Measurements from ENCODE around the gene GAD1. TPM values are rescaled to one million over a fixed set of nuclear protein-coding genes. Genes with fewer than 3 reads are reported as not detected.

GAD1 gene
- total and polyA plus RNA-seq, 2 of the 8 experiments (the other 6 are each of a cell fraction or from before 2014, with no cell fraction given) = 0.65 to 1.0 TPM

- Histone ChIP-seq H3K56ac (replicated peaks; ENCODE audit: insufficient read length, low read depth, low read length) (no peak overlapping the region), H3K79me1 (ENCODE audit: low read depth, low read length) (no peaks in the 10 kb centered on the region), H3K9ac (replicated peaks in 1 of 4; ENCODE audit: extremely low read depth in 1 of 4, low read depth in 3 of 4, low read length in 3 of 4) (no peak overlapping the region), H4K20me1 (replicated peaks in 1 of 2; ENCODE audit: control insufficient read depth in 1 of 2, insufficient read depth in 2 of 2, low read length in 2 of 2) (no peaks in the 10 kb centered on the region), H4K91ac (replicated peaks; ENCODE audit: insufficient read length, low read length) (no peak overlapping the region), H3K9me3 (ENCODE audit: insufficient read depth in 2 of 2, low read depth in 1 of 2, low read length in 1 of 2) (no peaks in the 10 kb centered on the region), H3K4ac (replicated peaks; ENCODE audit: insufficient read length, low read depth, low read length) (no peak overlapping the region), H3K27ac (ENCODE audit: low read depth, low read length) (no peak overlapping the region), H2BK20ac (ENCODE audit: low read length) (no peak overlapping the region), H2AK5ac (ENCODE audit: low read depth, low read length) (no peak overlapping the region), H4K5ac (ENCODE audit: insufficient read length, low read depth, low read length) (no peak overlapping the region), H3K4me3 (ENCODE audit: extremely low read depth in 1 of 4, insufficient read depth in 2 of 4, low read depth in 3 of 4, low read length in 4 of 4) (no peak overlapping the region), H3K4me2 (ENCODE audit: insufficient read depth in 1 of 2, low read depth in 2 of 2, low read length in 2 of 2) (no peak overlapping the region), H4K8ac (ENCODE audit: extremely low read depth, insufficient read depth, low read length) (no peak overlapping the region), H3K4me1 (replicated peaks in 1 of 4; ENCODE audit: control insufficient read depth in 3 of 4, insufficient read depth in 4 of 4, low read length in 3 of 4) (no peaks in the 10 kb centered on the region; a peak in 1 of 7 replicates), H3K36me3 (ENCODE audit: control insufficient read depth in 2 of 4, insufficient read depth in 4 of 4, low read length in 3 of 4) (no peaks in the 10 kb centered on the region; a peak in 1 of 8 replicates), H3K23ac (ENCODE audit: insufficient read length) (no peak overlapping the region), H3K14ac (ENCODE audit: insufficient read length) (no peak overlapping the region), H2AFZ (ENCODE audit: low read length) (no peak overlapping the region), H2BK15ac (ENCODE audit: low read length) (no peak overlapping the region), H2BK5ac (ENCODE audit: low read depth, low read length) (no peak overlapping the region), H3K27me3 (replicated peaks in 1 of 4; ENCODE audit: control insufficient read depth in 3 of 4, extremely low read depth in 1 of 4, insufficient read depth in 3 of 4, low read length in 3 of 4) (peaks cover 0 to 22% (median 18%) of the 10 kb centered on the region in 4 experiments; a peak in 6 of 7 replicates), H3K23me2 (ENCODE audit: low read depth, low read length) (no peaks in the 10 kb centered on the region; the same call in 1 of the 2 replicates), H3K79me2 (ENCODE audit: control insufficient read depth in 1 of 2, insufficient read depth in 2 of 2, low read length in 2 of 2) (no peaks in the 10 kb centered on the region), H2BK120ac (replicated peaks; ENCODE audit: low read depth, low read length) (no peak overlapping the region), H2BK12ac (ENCODE audit: low read depth, low read length) (no peak overlapping the region), H3K18ac (ENCODE audit: extremely low read depth, low read length) (no peak overlapping the region)
- ChIA-PET CTCF (ENCODE audit: partially characterized antibody) (interaction anchor here (0.7 to 3.0 kb wide), 3 partner anchors 9 to 1302 kb away, joined by 3 to 14 read pairs (median 5); no protein-coding TSS in a partner anchor), POLR2A (ENCODE audit: partially characterized antibody) (interaction anchor here (0.6 kb wide), 1 partner anchor 9 kb away, joined by 3 read pairs; no protein-coding TSS in a partner anchor)
- FAIRE-seq (no peak), DNase-seq (ENCODE audit: low read depth in 1 of 2, low spot score in 2 of 2) (no peak)
- WGBS, 2 experiments (ENCODE audit: extremely low coverage in 1 of 2, insufficient coverage in 1 of 2, insufficient read length in 1 of 2, insufficient replicate concordance in 2 of 2, low coverage in 1 of 2, low lambda C conversion rate in 2 of 2, missing lambda C conversion rate in 1 of 2) = 90% methylated on average over 3 of the region's 3 CpGs; no CpG with 5 or more reads in 1 of the 2 experiments
- TF ChIP-seq CBX8 (IDR thresholded peaks at IDR 0.05; ENCODE audit: borderline replicate concordance, low read depth, low read length) (no peak), SRF (IDR thresholded peaks at IDR 0.05; ENCODE audit: low read depth, low read length) (no peak), HDAC2 (IDR thresholded peaks at IDR 0.05; ENCODE audit: borderline replicate concordance in 1 of 2, low read depth in 2 of 2, low read length in 2 of 2) (no peak), PHF8 (conservative IDR thresholded peaks at IDR 0.05; ENCODE audit: low read depth, low read length) (no peak), SP2 (IDR thresholded peaks at IDR 0.05; ENCODE audit: low read length) (no peak), HDAC6 (IDR thresholded peaks at IDR 0.05; ENCODE audit: low read depth, low read length) (no peak), BACH1 (IDR thresholded peaks at IDR 0.05; ENCODE audit: low read length) (no peak), KDM5A (IDR thresholded peaks at IDR 0.05; ENCODE audit: low read length) (no peak), MAFK (IDR thresholded peaks at IDR 0.05; ENCODE audit: low read depth, low read length) (no peak), RFX5 (IDR thresholded peaks at IDR 0.05; ENCODE audit: borderline replicate concordance, low read depth, low read length) (no peak), TAF7 (optimal IDR thresholded peaks at IDR 0.05; ENCODE audit: borderline replicate concordance, low read depth, low read length) (no peak), TAF1 (IDR thresholded peaks at IDR 0.05; ENCODE audit: low read depth, low read length) (no peak), SIRT6 (IDR thresholded peaks at IDR 0.05; ENCODE audit: low read length) (no peak), NRF1 (IDR thresholded peaks at IDR 0.05; ENCODE audit: low read depth, low read length) (no peak), EGR1 (IDR thresholded peaks at IDR 0.05; ENCODE audit: borderline replicate concordance, low read depth, low read length) (no peak), TEAD4 (IDR thresholded peaks at IDR 0.05; ENCODE audit: low read depth, low read length) (no peak)
Measured at GRCh38 chr2:170830166-170830565, 13.5 kb downstream of the GAD1 start.
